ENCODE data around the gene CPPED1.
"Not testable (repeated sequence)": the region's sequence is repeated elsewhere in the genome, so short reads cannot be mapped to it uniquely, and the experiment has no call there.

The CPPED1 gene

GRCh38 chr16:12802048-12802447, 1.6 kb downstream of the CPPED1 start:
- WGBS, 2 experiments (ENCODE audit: insufficient coverage in 2 of 2): 81 to 95% methylated on average over 7 of the region's 9 CpGs
- Histone ChIP-seq H3K4me3 (ENCODE audit: extremely low read depth, insufficient read depth, low read length, poor library complexity, severe bottlenecking) (no peak overlapping the region), H3K4me1 (ENCODE audit: control insufficient read depth, insufficient read depth, low read length, poor library complexity, severe bottlenecking) (peaks cover 15% of the 10 kb centered on the region), H3K36me3 (ENCODE audit: control insufficient read depth, insufficient read depth, low read length) (no peaks in the 10 kb centered on the region), H3K27ac (ENCODE audit: low read depth, low read length, severe bottlenecking) (peak overlapping the region; percentile 83), H3K9me3 (ENCODE audit: control insufficient read depth, low read length) (peaks cover 3% of the 10 kb centered on the region)

- Histone ChIP-seq H3K4me3 (ENCODE audit: extremely low read depth, insufficient read depth, low read length, poor library complexity, severe bottlenecking) (no peak overlapping the region), H3K9me3 (ENCODE audit: control insufficient read depth, low read length) (peaks cover 3% of the 10 kb centered on the region), H3K27ac (ENCODE audit: low read depth, low read length, severe bottlenecking) (peak overlapping the region; percentile 83), H3K4me1 (ENCODE audit: control insufficient read depth, insufficient read depth, low read length, poor library complexity, severe bottlenecking) (peaks cover 19% of the 10 kb centered on the region), H3K36me3 (ENCODE audit: control insufficient read depth, insufficient read depth, low read length) (no peaks in the 10 kb centered on the region)
- 76 to 93% methylated on average over 2 of the region's 4 CpGs for WGBS, 2 experiments (ENCODE audit: insufficient coverage in 2 of 2)
These were observed 2.1 kb downstream of the CPPED1 start for GRCh38 chr16:12801511-12802042.

- Histone ChIP-seq H3K9me3 (ENCODE audit: control insufficient read depth, low read length) (peaks cover 3% of the 10 kb centered on the region), H3K27ac (ENCODE audit: low read depth, low read length, severe bottlenecking) (peak overlapping the region; percentile 83), H3K4me1 (ENCODE audit: control insufficient read depth, insufficient read depth, low read length, poor library complexity, severe bottlenecking) (peaks cover 20% of the 10 kb centered on the region), H3K36me3 (ENCODE audit: control insufficient read depth, insufficient read depth, low read length) (no peaks in the 10 kb centered on the region), H3K4me3 (ENCODE audit: extremely low read depth, insufficient read depth, low read length, poor library complexity, severe bottlenecking) (no peak overlapping the region)
- 85 to 100% methylated on average over 2 to 3 of the region's 6 CpGs for WGBS, 2 experiments (ENCODE audit: insufficient coverage in 2 of 2)
These were observed 2.9 kb downstream of the CPPED1 start for GRCh38 chr16:12800817-12801216.

- WGBS, 2 experiments (ENCODE audit: insufficient coverage in 2 of 2): 86 to 95% methylated on average over 4 to 8 of the region's 8 CpGs
- not testable (repeated sequence) for H3K36me3 ChIP-seq (ENCODE audit: control insufficient read depth, insufficient read depth, low read length); H3K9me3 ChIP-seq (ENCODE audit: control insufficient read depth, low read length); H3K4me3 ChIP-seq (ENCODE audit: extremely low read depth, insufficient read depth, low read length, poor library complexity, severe bottlenecking); H3K27ac ChIP-seq (ENCODE audit: low read depth, low read length, severe bottlenecking)
- H3K4me1 ChIP-seq (ENCODE audit: control insufficient read depth, insufficient read depth, low read length, poor library complexity, severe bottlenecking): peaks cover 21% of the 10 kb centered on the region
These were observed 3.7 kb downstream of the CPPED1 start for GRCh38 chr16:12799996-12800395.

- WGBS, 2 experiments (ENCODE audit: insufficient coverage in 2 of 2): 86 to 100% methylated on average over 3 to 4 of the region's 5 CpGs
- H3K27ac ChIP-seq (ENCODE audit: low read depth, low read length, severe bottlenecking): no peak overlapping the region
- no peak overlapping the region for H3K4me3 ChIP-seq (ENCODE audit: extremely low read depth, insufficient read depth, low read length, poor library complexity, severe bottlenecking)
- H3K4me1 ChIP-seq (ENCODE audit: control insufficient read depth, insufficient read depth, low read length, poor library complexity, severe bottlenecking): peaks cover 31% of the 10 kb centered on the region
- no peaks in the 10 kb centered on the region for H3K36me3 ChIP-seq (ENCODE audit: control insufficient read depth, insufficient read depth, low read length)
- H3K9me3 ChIP-seq (ENCODE audit: control insufficient read depth, low read length): no peaks in the 10 kb centered on the region
These were observed 4.8 kb downstream of the CPPED1 start for GRCh38 chr16:12798846-12799245.

- H3K4me1 ChIP-seq (ENCODE audit: control insufficient read depth, insufficient read depth, low read length, poor library complexity, severe bottlenecking): peaks cover 32% of the 10 kb centered on the region
- H3K9me3 ChIP-seq (ENCODE audit: control insufficient read depth, low read length): no peaks in the 10 kb centered on the region
- H3K4me3 ChIP-seq (ENCODE audit: extremely low read depth, insufficient read depth, low read length, poor library complexity, severe bottlenecking): no peak overlapping the region
These were observed 5.5 kb downstream of the CPPED1 start for GRCh38 chr16:12798171-12798570.

GRCh38 chr16:12796498-12796897, 7.2 kb downstream of the CPPED1 start:
- peaks cover 27% of the 10 kb centered on the region for H3K4me1 ChIP-seq (ENCODE audit: control insufficient read depth, insufficient read depth, low read length, poor library complexity, severe bottlenecking)
- WGBS, 2 experiments (ENCODE audit: insufficient coverage in 2 of 2): 86 to 100% methylated on average over 1 of the region's 5 CpGs
- no peak overlapping the region for H3K4me3 ChIP-seq (ENCODE audit: extremely low read depth, insufficient read depth, low read length, poor library complexity, severe bottlenecking)
- no peaks in the 10 kb centered on the region for H3K36me3 ChIP-seq (ENCODE audit: control insufficient read depth, insufficient read depth, low read length)
- H3K27ac ChIP-seq (ENCODE audit: low read depth, low read length, severe bottlenecking): no peak overlapping the region
- H3K9me3 ChIP-seq (ENCODE audit: control insufficient read depth, low read length): no peaks in the 10 kb centered on the region

More at GRCh38 chr16:12798171-12798570, 5.5 kb downstream of the CPPED1 start:
- no peak overlapping the region for H3K27ac ChIP-seq (ENCODE audit: low read depth, low read length, severe bottlenecking)
- no peaks in the 10 kb centered on the region for H3K36me3 ChIP-seq (ENCODE audit: control insufficient read depth, insufficient read depth, low read length)

- H3K36me3 ChIP-seq (ENCODE audit: control insufficient read depth, insufficient read depth, low read length): no peaks in the 10 kb centered on the region
- no peak overlapping the region for H3K27ac ChIP-seq (ENCODE audit: low read depth, low read length, severe bottlenecking)
- H3K4me1 ChIP-seq (ENCODE audit: control insufficient read depth, insufficient read depth, low read length, poor library complexity, severe bottlenecking): peaks cover 20% of the 10 kb centered on the region
- H3K4me3 ChIP-seq (ENCODE audit: extremely low read depth, insufficient read depth, low read length, poor library complexity, severe bottlenecking): no peak overlapping the region
- no peaks in the 10 kb centered on the region for H3K9me3 ChIP-seq (ENCODE audit: control insufficient read depth, low read length)
- WGBS, 2 experiments (ENCODE audit: insufficient coverage in 2 of 2): 89 to 93% methylated on average over 9 to 12 of the region's 12 CpGs
These were observed 8.9 kb downstream of the CPPED1 start for GRCh38 chr16:12794486-12795387.

- no peak overlapping the region for H3K27ac ChIP-seq (ENCODE audit: low read depth, low read length, severe bottlenecking)
- 74 to 100% methylated on average over 1 to 2 of the region's 3 CpGs for WGBS, 2 experiments (ENCODE audit: insufficient coverage in 2 of 2)
- no peak overlapping the region for H3K4me3 ChIP-seq (ENCODE audit: extremely low read depth, insufficient read depth, low read length, poor library complexity, severe bottlenecking)
- peaks cover 20% of the 10 kb centered on the region for H3K4me1 ChIP-seq (ENCODE audit: control insufficient read depth, insufficient read depth, low read length, poor library complexity, severe bottlenecking)
- no peaks in the 10 kb centered on the region for H3K36me3 ChIP-seq (ENCODE audit: control insufficient read depth, insufficient read depth, low read length)
- no peaks in the 10 kb centered on the region for H3K9me3 ChIP-seq (ENCODE audit: control insufficient read depth, low read length)
These were observed 9.8 kb downstream of the CPPED1 start for GRCh38 chr16:12793865-12794240.

GRCh38 chr16:12793120-12793864, 10.4 kb downstream of the CPPED1 start:
- Histone ChIP-seq H3K4me1 (ENCODE audit: control insufficient read depth, insufficient read depth, low read length, poor library complexity, severe bottlenecking) (peaks cover 20% of the 10 kb centered on the region), H3K9me3 (ENCODE audit: control insufficient read depth, low read length) (peaks cover under 1% of the 10 kb centered on the region), H3K27ac (ENCODE audit: low read depth, low read length, severe bottlenecking) (no peak overlapping the region), H3K4me3 (ENCODE audit: extremely low read depth, insufficient read depth, low read length, poor library complexity, severe bottlenecking) (no peak overlapping the region), H3K36me3 (ENCODE audit: control insufficient read depth, insufficient read depth, low read length) (no peaks in the 10 kb centered on the region)
- WGBS, 2 experiments (ENCODE audit: insufficient coverage in 2 of 2): 84 to 86% methylated on average over 5 to 6 of the region's 9 CpGs

Measured in mesodermal cell (in vitro differentiated cells).